ENCODE measurements around the gene GABRR1. TPM values are rescaled to one million over a fixed set of nuclear protein-coding genes. Genes with fewer than 3 reads are reported as not detected.

GABRR1 gene
- total and polyA plus RNA-seq, 2 of the 13 experiments (the other 11 are each of a cell fraction or from before 2014, with no cell fraction given), result not detected

GRCh38 chr6:89145956-89146717 is 71.0 kb downstream of the GABRR1 start, which contains the start of gene PM20D2 (continued):
- TF ChIP-seq ZNF18 (CRISPR knock-in tag; IDR thresholded peaks at IDR 0.05; ENCODE audit: insufficient replicate concordance) (peak; percentile 96), HDAC1 (CRISPR knock-in tag; IDR thresholded peaks at IDR 0.05) (peak; percentile 63), IKZF4 (CRISPR knock-in tag; IDR thresholded peaks at IDR 0.05; ENCODE audit: borderline replicate concordance, low read depth, not compliant biosample characterization) (peak; percentile 72), ZNF670 (CRISPR knock-in tag; IDR thresholded peaks at IDR 0.05; ENCODE audit: borderline replicate concordance) (no peak), ZNF354B (CRISPR knock-in tag; IDR thresholded peaks at IDR 0.05) (peak; percentile 71; the same call in 1 of the 2 replicates), ZNF451 (CRISPR knock-in tag; IDR thresholded peaks at IDR 0.05) (peak; percentile 77; the same call in 1 of the 2 replicates), STAG1 (CRISPR knock-in tag; IDR thresholded peaks at IDR 0.05) (no peak), RFXANK (CRISPR knock-in tag; IDR thresholded peaks at IDR 0.05) (no peak), HDAC2 (CRISPR knock-in tag; IDR thresholded peaks at IDR 0.05) (0 out of 2 replicates have a peak, but pooled peaks have one; percentile 10), ZNF740 (CRISPR knock-in tag; IDR thresholded peaks at IDR 0.05) (no peak), MNT (IDR thresholded peaks at IDR 0.05) (no peak), HNF4A (CRISPR knock-in tag; IDR thresholded peaks at IDR 0.05) (no peak; the same call in 1 of the 2 replicates), NCOA5 (CRISPR knock-in tag; IDR thresholded peaks at IDR 0.05) (no peak), CTCF (CRISPR knock-in tag; IDR thresholded peaks at IDR 0.05) (no peak), ZSCAN21 (CRISPR knock-in tag; IDR thresholded peaks at IDR 0.05; ENCODE audit: borderline replicate concordance) (peak; percentile 94), HNRNPL (IDR thresholded peaks at IDR 0.05; ENCODE audit: low read depth, low read length) (peak; percentile 71; the same call in 1 of the 2 replicates), ZNF234 (CRISPR knock-in tag; conservative IDR thresholded peaks at IDR 0.05) (peak; percentile 83; the same call in 1 of the 2 replicates), ZNF746 (CRISPR knock-in tag; IDR thresholded peaks at IDR 0.05) (no peak), MED8 (CRISPR knock-in tag; IDR thresholded peaks at IDR 0.05; ENCODE audit: insufficient replicate concordance) (peak; percentile 59), BCL6 (CRISPR knock-in tag; IDR thresholded peaks at IDR 0.05) (peak; percentile 64; the same call in 1 of the 2 replicates), ZNF549 (CRISPR knock-in tag; IDR thresholded peaks at IDR 0.05) (no peak)
